NCI-H748 treated with DMSO at 0.1 percent for 48 hours (cell line): ENCODE results near the gene ACTBL2.
"Not testable (repeated sequence)": the region's sequence is repeated elsewhere in the genome, so short reads cannot be mapped to it uniquely, and the experiment has no call there.

Source experiments
- DNase-seq: peaks from one replicate; lab custom pipeline; 2025; lab: John Stamatoyannopoulos, UW

ACTBL2 gene

GRCh38 chr5:57494104-57495098 is 11.8 kb upstream of the ACTBL2 start:
- DNase-seq = no peak

DNA sequence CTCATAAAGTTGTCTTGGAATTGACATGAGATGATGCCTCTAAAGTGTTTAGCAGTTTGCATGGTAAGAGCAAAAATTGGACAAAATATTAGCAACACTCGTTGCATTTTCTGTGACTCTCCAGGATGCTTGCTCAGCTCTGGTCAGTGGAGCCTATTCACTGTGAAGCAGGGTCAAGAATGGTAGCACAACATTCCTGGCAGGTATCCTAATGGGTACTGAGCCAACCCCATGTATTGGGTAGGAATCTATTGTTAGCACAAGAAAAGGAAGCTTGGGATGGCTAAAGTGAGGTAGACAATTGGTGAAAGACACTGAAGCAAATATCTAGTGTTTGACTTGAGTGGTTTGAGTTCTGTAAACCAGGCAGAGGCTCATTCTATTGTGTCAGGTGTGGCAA is 10.4 kb upstream of the ACTBL2 start:
- no peak for DNase-seq

DNA sequence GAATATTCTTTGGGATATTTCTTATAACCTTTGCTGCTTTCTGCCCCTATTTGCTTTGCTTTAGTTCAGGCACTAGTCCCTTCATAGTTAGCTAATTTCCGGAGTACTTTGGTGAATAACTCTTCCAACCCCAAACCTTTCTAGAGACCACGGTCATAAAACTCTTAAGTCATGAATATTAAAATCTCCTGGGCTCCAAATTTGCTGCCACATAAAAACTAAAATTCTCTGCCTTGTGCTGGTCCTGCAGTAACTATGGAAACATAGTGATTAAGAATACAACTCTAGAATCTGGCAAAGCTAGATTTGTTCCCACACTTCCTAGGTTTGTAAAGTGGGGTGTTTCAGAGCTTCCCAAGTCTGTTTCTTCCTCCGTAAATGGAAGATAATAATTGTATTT is 10.0 kb upstream of the ACTBL2 start:
- no peak for DNase-seq

DNA sequence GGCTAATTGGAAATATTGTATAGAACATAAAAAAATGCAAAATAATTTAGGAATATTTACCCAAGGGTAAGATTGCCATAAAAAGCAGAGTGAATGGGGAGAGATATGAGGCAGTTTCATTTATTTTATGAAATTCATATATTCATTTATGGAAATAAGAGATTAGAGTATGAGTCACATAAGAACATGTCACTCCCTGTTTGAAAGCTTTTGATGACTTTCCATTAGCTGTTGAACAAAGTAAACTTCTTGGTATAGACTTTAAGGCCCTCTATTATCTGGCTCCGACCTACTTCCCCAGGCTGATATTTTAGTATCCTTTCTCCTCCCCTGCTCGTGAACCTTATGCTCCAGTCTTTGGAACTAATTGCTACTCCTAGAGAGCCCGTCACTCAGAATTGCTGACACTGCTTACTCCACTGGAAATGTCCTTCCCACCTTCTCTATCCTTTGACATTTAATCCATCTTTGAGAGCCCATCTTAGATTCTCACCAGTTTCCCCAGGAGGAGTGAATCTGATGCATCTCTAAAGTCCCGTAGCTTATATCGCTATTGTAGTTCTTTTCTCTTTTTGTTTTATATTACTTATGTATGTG is 8.9 kb upstream of the ACTBL2 start:
- no peak for DNase-seq

DNA sequence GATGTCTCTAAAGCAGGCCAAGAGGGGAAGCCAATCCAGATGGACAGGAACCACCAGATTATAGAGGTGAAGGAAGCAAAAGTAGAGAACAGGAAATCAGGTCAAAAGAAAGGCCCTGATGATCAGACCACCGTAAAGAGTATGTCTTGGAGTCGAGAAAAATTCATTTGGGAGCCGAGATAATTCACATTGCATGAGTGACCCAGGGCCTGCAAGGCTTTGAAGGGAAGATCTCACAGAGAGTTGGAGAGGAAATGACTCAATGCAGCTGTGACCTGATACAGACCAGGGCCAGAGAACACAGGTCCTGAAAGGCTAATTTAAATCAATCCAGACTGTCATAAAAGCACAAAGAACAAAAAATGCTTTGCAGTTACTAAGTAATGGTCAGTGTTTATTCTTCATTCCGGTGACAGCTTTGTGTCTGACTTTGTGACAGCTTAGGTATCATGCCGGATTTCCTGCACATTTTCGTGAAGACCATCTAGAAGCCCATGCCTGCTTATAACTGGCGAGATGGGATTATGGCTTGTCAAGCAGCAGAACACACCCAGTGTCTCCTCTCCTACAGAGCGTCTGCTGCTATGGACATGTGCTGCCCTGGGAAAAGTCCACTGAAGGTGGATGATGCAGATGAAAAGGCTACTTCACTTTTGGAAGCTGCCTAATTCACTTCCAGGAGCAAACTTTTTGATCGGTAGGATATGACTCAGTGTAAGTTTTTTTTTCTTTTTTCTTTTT is 5.8 kb upstream of the ACTBL2 start:
- DNase-seq = no peak

DNA sequence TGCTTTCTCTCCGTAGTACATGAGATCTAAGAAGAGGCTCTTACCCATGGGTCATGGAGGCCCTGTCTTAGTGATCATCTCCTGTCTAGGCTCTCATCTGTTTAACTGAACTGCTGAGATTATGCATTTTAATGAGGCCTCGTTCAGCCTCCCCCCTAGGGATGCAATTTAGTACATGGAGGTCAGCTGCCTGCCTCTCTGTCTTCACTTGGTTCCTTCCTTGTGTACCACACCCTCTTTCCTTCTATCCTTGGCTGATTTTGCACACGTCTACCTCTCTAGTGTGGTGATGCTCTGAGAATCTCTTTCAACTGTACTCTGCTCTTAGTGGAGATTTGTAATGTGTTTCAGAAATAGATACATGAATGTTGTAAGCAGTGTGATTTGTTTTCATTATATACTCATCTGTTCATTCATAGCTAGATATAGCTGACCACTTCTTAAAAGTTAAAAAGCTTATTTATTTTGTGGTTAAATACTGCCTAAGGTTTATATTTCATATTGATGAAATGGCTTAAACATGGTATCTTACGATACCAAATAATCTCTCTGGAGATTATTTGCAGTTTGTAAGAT is 3.5 kb upstream of the ACTBL2 start:
- no peak for DNase-seq

GRCh38 chr5:57478826-57479225 is 3.8 kb downstream of the ACTBL2 start:
- no peak for DNase-seq

- no peak for DNase-seq
Observed at GRCh38 chr5:57476601-57477056, 6.0 kb downstream of the ACTBL2 start.

DNA sequence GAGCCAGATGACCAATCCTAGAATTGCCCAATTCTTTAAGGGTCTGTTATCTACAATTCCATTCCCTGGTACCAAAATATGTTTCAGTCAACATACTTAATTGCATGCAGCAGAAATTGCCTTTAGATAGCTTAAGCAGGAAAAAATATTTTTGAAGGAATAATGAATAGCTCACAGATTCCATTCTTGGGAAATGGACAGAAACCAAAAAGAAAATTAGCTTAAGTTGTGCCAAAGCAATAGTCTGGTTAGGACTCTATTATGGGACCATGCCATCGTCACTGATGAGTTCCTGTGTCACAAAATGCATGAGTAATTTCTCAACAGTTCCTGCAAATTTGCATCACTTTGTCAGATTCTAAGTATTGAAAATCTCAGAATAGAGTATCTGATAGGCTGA is 12.3 kb downstream of the ACTBL2 start:
- no peak for DNase-seq

- DNase-seq = no peak
Observed at GRCh38 chr5:57468481-57469163, 14.0 kb downstream of the ACTBL2 start.

DNA sequence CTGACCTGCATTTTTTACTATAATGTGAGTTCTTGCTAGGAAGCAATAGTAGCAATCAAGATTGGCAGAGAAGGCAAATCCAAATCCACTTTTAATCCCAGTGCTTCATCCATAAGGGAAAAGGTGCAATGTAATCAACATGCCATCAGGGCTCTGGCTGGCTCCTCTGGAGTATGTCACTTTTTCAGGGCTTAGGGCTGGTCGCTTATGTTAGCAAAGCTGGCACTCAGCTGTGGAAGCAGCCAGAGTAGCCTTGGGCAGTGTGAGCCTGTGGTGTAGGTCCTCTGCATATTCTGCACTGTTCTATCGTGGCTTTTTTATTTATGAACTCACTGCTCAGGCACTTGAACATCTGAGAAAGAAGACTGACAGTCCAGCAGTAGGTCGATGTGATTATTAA is 16.1 kb downstream of the ACTBL2 start:
- no peak for DNase-seq

- not testable (repeated sequence) for DNase-seq
Observed at GRCh38 chr5:57460056-57460455, 22.6 kb downstream of the ACTBL2 start.

DNA sequence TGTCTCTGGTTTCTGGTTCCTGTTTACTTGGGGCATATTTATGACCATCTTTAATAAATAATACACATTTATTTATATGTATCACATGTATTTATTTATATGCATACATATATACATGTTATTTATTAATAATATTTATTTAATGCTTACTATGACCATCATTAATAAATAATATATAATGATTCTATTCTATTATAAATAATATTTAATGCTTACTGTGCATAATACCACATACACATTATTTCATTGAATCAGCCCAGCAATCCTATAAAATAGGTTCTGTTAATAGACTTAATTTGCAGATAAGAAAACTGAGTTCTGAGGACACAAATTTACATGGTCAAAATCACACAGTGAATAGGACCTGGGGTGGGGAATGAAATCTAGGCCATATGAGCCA is 24.2 kb downstream of the ACTBL2 start:
- no peak for DNase-seq

DNA sequence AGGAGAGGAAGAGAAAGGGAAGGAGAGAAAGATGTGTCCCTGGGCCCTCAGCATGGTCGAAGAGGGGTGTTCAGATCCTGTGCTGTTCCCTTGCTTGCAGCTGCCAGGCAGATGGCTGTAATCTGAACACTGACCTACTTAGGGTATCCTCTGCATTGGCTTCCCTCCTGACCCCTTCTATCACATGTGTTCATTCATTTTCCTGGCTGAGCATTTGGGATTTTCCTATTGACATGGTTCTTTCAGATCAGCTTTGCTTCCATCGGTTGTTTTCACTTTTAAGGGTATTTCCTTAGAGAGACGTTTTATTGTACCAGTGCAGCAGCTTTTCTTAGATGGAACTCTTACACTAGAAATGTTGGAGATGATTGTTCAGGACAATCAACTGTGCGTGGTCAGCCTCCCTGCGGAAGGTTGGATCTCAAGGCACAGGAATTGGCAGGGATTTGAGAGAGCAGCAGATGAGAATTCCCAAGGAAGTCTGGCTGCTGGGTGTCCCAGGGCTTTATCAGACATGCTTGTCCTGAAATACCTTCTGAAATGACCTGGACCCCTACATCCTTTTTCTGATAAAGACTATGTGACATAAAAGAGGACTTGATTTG is 26.0 kb downstream of the ACTBL2 start:
- DNase-seq = no peak

DNA sequence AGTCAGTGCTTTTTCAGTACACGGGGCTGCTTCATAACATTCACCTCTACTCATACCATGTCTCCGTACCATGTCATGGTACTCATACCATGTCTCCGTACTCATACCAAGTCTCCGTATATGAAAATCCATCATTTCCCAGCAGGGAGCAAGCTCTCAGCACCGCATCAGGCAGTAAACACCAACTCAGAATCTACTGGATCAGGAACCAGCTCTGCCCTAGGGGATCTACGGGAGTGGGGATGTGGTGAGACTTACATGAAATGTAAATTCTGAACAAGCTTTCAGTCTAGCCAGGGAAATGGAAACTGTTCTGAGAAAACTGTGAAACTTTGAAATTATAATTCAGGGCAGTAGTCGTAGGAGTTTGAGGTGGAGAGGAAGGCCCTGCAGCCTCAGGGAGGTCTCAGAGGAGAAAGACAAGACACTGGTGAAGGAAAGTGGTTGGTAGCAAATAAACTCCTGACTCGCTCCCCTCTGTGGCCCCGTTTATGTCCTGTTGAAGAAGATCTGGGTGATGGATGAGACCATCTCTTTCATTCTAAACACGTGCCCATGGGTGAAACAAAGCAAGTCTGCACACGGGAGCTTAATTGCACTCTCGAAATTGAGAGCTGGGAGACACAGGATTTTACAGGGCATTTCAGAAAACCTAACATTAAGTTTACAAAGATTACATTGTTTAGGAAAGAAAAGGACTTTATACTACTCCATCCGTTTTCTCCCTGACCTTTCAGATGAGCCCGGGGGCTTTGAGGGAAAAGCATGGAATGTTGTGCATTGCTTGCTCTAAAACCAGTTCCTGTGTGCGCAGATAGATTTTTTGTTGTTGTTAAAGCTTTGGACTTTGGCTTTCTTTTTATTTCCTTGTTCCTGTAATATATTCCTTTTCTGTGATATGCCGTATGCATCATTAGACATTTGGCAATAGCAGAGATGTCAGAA is 26.8 kb downstream of the ACTBL2 start:
- no peak for DNase-seq

GRCh38 chr5:57454896-57455295 is 27.7 kb downstream of the ACTBL2 start:
- no peak for DNase-seq

DNA sequence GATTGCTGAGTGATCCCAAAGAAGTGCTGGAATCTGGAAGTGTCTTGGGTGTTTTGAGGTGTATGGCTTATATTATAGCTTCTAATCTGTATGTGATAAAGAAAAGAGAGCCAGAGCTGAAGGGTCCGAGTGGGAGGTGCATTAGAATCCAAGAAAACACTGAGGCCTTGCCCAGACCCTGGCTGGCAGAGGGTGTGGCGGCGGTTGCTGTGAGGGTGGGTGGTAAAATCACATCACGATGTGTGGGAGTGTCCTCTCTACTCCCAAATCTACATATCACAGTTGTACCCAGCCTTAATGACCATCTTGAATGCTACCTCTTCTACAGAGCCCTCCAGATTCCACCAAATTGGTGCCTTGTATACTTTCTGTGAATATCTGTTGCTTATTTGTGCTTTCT is 28.9 kb downstream of the ACTBL2 start:
- DNase-seq = no peak

DNA sequence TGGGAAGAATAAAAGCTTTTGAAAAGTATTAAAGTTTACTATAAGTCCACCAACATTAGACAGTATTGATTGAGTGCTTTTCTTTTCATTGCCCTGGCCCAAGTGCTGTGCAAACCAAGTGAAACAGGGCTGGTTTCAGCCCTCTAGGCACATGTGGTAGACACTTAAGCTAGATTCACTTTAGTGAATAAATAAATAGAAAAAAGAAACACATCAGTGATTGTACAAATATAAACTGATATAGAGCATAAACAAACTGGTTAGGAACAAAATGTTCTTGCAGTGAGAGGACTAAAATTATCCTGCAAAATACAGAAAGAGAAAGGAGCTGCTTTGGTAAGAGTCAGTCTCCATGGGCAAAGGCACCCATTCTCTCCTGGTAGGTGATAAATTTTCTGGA is 29.7 kb downstream of the ACTBL2 start:
- DNase-seq = no peak

GRCh38 chr5:57450991-57451876 is 31.4 kb downstream of the ACTBL2 start:
- no peak for DNase-seq
